BLaER1 (cell line): Measurements from ENCODE around the gene SPTBN4.

Source experiments
- H3K27ac ChIP-seq: shearing (Covaris generic); formaldehyde crosslinking; 2 replicates; pipeline ENCODE4 v1.8.1; 2022
- H3K27me3 ChIP-seq: shearing (Covaris generic); formaldehyde crosslinking; 2 replicates; pipeline ENCODE4 v1.8.1; 2022
- H3K36me3 ChIP-seq: shearing (Covaris generic); formaldehyde crosslinking; 2 replicates; pipeline ENCODE4 v1.8.1; 2022
- H3K4me1 ChIP-seq: shearing (Covaris generic); formaldehyde crosslinking; 2 replicates; pipeline ENCODE4 v1.8.1; 2022
- H3K4me2 ChIP-seq: shearing (Covaris generic); formaldehyde crosslinking; 2 replicates; pipeline ENCODE4 v1.8.1; 2022
- H3K4me3 ChIP-seq: shearing (Covaris generic); formaldehyde crosslinking; 2 replicates; pipeline ENCODE4 v1.8.1; 2022
- H3K9ac ChIP-seq: shearing (Covaris generic); formaldehyde crosslinking; 2 replicates; pipeline ENCODE4 v1.8.1; 2022
- H3K9me3 ChIP-seq: shearing (Covaris generic); formaldehyde crosslinking; 2 replicates; pipeline ENCODE4 v1.8.1; 2022
- H4K20me1 ChIP-seq: shearing (Covaris generic); formaldehyde crosslinking; 2 replicates; pipeline ENCODE4 v1.8.1; 2022
- Cebpa-rat ChIP-seq: shearing (Covaris generic); IDR thresholded peaks from 2 replicates; pipeline ENCODE4 v1.8.1; 2022

SPTBN4 gene

DNA sequence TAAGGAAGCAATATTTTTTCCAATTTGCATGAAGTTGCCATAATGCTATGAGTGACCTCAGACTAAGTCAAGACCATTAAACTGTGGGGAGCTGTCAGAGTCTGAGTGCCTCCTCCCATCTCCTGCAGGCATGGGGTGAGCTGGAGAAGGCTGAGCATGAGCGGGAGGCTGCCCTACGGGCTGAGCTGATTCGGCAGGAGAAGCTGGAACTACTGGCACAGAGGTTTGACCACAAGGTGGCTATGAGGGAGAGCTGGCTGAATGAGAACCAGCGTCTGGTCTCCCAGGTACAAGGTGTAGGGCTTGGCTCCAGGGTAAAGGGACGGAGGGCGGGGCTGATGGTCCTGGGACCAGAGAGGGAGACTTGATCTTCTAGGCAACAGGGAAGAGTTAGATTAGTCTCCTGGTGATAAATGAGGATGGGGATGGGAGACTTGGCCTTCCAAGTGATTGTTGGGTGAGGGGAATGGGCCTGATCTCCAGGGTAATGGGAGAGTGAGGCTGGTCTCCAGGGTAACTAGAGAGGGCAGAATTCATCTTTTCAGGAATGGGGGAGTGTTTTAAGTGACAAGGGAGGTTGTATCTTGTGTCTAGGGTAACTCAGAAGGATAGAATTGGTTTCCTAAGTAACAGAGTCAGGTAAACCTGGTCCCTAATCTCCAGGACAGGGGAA lies 36.0 kb downstream of the SPTBN4 start:
- H3K36me3 ChIP-seq, result no peaks in the 10 kb centered on the region
- H3K9me3 ChIP-seq, result no peaks in the 10 kb centered on the region
- H3K9ac ChIP-seq, result no peak overlapping the region
- H3K4me3 ChIP-seq, result no peak overlapping the region
- peaks cover 6% of the 10 kb centered on the region; the same call in 1 of the 2 replicates for H3K4me1 ChIP-seq
- no peaks in the 10 kb centered on the region for H4K20me1 ChIP-seq
- no peak for TF ChIP-seq Cebpa-rat
- no peak overlapping the region for H3K4me2 ChIP-seq
- no peak overlapping the region for H3K27ac ChIP-seq
- no peaks in the 10 kb centered on the region for H3K27me3 ChIP-seq

DNA sequence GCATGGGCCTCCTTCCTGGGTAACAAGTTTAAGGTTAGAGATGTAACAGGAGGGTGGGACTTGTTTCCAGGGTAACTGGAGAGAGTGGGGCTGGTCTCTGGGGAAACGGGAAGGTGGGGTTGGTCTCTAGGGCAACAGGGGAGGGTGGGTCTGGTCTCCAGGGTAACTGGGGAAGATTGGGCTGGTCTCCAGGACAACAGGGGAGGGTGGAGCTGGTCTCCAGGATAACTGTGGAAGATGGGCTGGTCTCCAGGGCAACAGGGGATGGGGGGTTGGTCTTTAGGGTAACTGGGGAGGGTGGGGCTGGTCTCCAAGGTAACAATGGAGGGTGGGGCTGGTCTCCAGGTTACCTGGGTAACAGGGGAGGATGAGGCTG lies 36.5 kb downstream of the SPTBN4 start:
- no peak for TF ChIP-seq Cebpa-rat
- H3K36me3 ChIP-seq, result no peaks in the 10 kb centered on the region

DNA sequence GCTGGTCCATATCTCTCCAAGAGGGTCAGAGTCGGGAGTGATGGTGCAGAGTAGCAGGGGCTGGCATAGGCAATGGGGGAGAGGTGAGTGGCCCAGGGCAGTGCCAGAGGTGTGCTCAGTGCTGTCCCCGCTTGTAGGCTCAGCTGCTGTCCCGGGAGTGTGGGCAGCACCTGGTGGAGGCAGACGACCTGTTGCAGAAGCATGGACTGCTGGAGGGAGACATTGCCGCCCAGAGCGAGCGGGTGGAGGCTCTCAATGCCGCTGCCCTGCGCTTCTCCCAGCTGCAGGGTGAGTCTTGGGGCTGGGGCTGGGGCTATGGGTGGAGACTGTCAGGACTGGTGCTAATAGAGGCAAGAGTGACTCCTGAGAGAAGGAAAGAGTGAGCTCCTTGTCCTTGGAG lies 39.3 kb downstream of the SPTBN4 start:
- Histone ChIP-seq H3K4me1 (peaks cover 6% of the 10 kb centered on the region; the same call in 1 of the 2 replicates), H3K9me3 (no peaks in the 10 kb centered on the region), H3K4me2 (no peak overlapping the region), H3K4me3 (no peak overlapping the region), H3K27me3 (no peaks in the 10 kb centered on the region), H4K20me1 (no peaks in the 10 kb centered on the region), H3K27ac (no peak overlapping the region), H3K9ac (no peak overlapping the region), H3K36me3 (no peaks in the 10 kb centered on the region)
- no peak for TF ChIP-seq Cebpa-rat

More for the DNA sequence above, 36.5 kb downstream of the SPTBN4 start:
- Histone ChIP-seq H3K9ac (no peak overlapping the region), H3K27me3 (no peaks in the 10 kb centered on the region), H3K4me2 (no peak overlapping the region), H4K20me1 (no peaks in the 10 kb centered on the region), H3K27ac (no peak overlapping the region), H3K4me1 (peaks cover 6% of the 10 kb centered on the region; the same call in 1 of the 2 replicates), H3K9me3 (no peaks in the 10 kb centered on the region), H3K4me3 (no peak overlapping the region)

DNA sequence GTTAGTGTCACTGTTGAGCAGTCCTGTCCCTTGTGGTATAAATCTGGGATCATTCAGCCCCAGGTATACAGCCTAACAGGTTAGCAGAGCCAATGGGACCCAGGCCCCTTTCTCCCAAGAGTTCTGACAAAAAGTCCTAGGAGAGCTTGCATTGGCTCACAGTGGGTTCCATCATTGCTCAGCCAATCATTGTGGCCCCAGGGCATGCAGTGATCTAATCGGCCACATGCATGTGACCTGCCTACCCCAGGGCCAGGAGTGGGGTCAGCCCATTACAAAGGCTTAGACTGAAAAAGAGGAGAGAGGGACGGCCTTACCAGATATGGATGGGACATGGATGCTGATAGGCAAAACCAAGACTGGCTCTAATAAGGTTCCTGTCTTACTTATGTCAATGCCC lies 41.1 kb downstream of the SPTBN4 start:
- H3K27ac ChIP-seq, result no peak overlapping the region
- H3K4me3 ChIP-seq, result no peak overlapping the region
- no peak for TF ChIP-seq Cebpa-rat
- H3K4me1 ChIP-seq, result peaks cover 4% of the 10 kb centered on the region; the same call in 1 of the 2 replicates
- H3K36me3 ChIP-seq, result no peaks in the 10 kb centered on the region
- H3K9ac ChIP-seq, result no peak overlapping the region
- no peaks in the 10 kb centered on the region for H3K27me3 ChIP-seq
- peaks cover 5% of the 10 kb centered on the region for H3K9me3 ChIP-seq
- no peaks in the 10 kb centered on the region for H4K20me1 ChIP-seq
- H3K4me2 ChIP-seq, result no peak overlapping the region

DNA sequence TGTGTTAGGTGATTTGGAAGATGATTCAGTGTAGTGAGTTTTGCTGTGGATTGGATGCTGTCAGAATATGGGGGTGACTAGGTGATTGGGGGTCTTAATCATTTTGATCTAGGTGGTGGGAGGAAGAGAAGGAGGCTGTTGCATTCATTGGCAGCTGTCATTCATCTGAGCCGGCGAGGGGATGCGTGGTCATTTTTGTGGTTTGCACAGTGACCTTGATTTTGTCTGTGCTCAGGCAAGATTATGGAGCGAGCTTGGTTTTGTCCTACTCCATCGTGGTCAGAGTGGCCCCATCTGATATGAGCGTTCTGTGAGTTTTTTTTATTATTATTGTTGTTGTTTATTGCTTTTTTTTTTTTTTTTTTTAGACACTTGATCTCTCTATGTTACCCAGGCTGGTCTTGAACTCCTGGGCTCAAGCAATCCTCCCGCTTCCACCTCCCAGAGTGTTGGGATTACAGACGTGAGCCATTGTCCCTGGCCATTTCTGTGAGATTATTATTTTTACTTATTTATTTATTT lies 42.0 kb downstream of the SPTBN4 start:
- no peak overlapping the region for H3K9ac ChIP-seq
- no peak for TF ChIP-seq Cebpa-rat
- H3K9me3 ChIP-seq, result peaks cover 12% of the 10 kb centered on the region

DNA sequence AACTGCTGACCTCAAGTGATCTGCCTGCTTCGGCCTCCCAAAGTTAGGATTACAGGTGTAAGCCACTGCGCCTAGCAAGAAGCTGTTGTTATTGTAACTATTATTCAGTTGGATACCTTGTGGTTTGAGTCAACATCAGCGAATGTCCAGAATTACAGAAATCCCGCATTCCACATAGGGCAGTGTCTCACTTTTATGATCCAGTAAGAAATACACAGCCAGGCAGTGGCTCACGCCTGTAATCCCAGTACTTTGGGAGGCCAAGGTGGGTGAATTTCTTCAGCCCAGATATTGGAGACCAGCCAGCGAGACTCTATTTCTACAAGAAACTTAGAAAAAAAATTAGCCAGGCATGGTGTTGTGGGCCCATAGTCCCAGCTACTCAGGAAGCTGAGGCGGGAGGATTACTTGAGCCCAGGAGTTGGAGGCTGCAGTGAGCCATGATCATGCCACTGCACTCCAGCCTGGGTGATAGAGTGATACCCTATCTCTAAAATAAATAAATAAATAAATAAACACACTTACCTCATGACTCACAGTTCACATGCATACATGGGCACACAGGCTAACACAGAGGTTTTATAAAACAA lies 43.8 kb downstream of the SPTBN4 start:
- no peak overlapping the region for H3K4me2 ChIP-seq
- no peak overlapping the region for H3K4me3 ChIP-seq
- no peaks in the 10 kb centered on the region for H3K36me3 ChIP-seq
- H3K4me1 ChIP-seq, result no peaks in the 10 kb centered on the region
- H4K20me1 ChIP-seq, result no peaks in the 10 kb centered on the region
- no peak overlapping the region for H3K27ac ChIP-seq
- no peaks in the 10 kb centered on the region for H3K27me3 ChIP-seq
- H3K9ac ChIP-seq, result no peak overlapping the region
- TF ChIP-seq Cebpa-rat, result no peak
- H3K9me3 ChIP-seq, result peaks cover 12% of the 10 kb centered on the region

More for the DNA sequence above, 42.0 kb downstream of the SPTBN4 start:
- no peak overlapping the region for H3K4me2 ChIP-seq
- H3K27ac ChIP-seq, result no peak overlapping the region
- no peaks in the 10 kb centered on the region for H4K20me1 ChIP-seq
- H3K4me3 ChIP-seq, result no peak overlapping the region
- no peaks in the 10 kb centered on the region for H3K36me3 ChIP-seq
- no peaks in the 10 kb centered on the region for H3K4me1 ChIP-seq
- H3K27me3 ChIP-seq, result no peaks in the 10 kb centered on the region

DNA sequence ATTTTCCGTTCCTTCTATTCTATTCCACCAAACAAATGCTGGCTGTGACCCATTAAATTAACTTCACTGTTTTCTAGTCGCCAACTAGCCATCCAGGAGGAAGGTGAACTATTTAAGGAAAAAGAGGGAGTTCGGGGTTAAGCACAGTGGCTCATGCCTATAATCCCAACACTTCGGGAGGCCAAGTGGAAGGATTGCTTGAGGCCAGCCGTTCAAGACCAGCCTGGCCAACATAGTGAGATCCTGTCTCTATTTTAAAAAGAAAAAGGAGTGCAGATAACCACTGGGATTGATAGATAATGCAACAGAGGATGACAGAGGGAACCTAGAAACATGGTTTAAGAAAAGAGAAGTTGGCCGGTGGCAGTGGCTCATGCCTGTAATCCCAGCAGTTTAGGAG lies 44.7 kb downstream of the SPTBN4 start:
- Histone ChIP-seq H3K4me1 (no peaks in the 10 kb centered on the region), H3K27me3 (no peaks in the 10 kb centered on the region), H3K27ac (no peak overlapping the region), H3K4me3 (no peak overlapping the region), H4K20me1 (no peaks in the 10 kb centered on the region), H3K4me2 (no peak overlapping the region), H3K9me3 (peaks cover 12% of the 10 kb centered on the region), H3K9ac (no peak overlapping the region), H3K36me3 (no peaks in the 10 kb centered on the region)
- TF ChIP-seq Cebpa-rat, result no peak

DNA sequence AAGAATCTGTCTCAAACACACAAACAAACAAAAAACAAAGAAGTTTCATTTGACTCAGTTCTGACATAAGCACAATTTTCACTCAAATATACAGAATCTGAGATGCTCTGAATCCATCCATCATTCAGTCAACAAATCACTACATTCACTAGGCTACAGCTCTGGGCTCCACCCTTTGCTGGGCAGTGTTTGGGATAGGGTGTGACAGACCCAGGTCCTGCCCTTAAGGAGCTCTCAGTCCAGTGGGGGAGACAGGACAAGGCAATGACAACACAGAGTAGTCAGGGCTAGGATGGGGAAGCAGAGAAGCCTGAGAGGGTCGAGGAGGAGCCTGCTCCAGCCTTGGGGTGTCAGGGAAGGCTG lies 45.3 kb downstream of the SPTBN4 start:
- no peak overlapping the region for H3K4me2 ChIP-seq
- no peak for TF ChIP-seq Cebpa-rat
- H3K36me3 ChIP-seq, result no peaks in the 10 kb centered on the region
- no peaks in the 10 kb centered on the region for H4K20me1 ChIP-seq
- no peaks in the 10 kb centered on the region for H3K27me3 ChIP-seq
- no peaks in the 10 kb centered on the region for H3K4me1 ChIP-seq
- peaks cover 12% of the 10 kb centered on the region for H3K9me3 ChIP-seq
- H3K4me3 ChIP-seq, result no peak overlapping the region
- no peak overlapping the region for H3K27ac ChIP-seq
- no peak overlapping the region for H3K9ac ChIP-seq

DNA sequence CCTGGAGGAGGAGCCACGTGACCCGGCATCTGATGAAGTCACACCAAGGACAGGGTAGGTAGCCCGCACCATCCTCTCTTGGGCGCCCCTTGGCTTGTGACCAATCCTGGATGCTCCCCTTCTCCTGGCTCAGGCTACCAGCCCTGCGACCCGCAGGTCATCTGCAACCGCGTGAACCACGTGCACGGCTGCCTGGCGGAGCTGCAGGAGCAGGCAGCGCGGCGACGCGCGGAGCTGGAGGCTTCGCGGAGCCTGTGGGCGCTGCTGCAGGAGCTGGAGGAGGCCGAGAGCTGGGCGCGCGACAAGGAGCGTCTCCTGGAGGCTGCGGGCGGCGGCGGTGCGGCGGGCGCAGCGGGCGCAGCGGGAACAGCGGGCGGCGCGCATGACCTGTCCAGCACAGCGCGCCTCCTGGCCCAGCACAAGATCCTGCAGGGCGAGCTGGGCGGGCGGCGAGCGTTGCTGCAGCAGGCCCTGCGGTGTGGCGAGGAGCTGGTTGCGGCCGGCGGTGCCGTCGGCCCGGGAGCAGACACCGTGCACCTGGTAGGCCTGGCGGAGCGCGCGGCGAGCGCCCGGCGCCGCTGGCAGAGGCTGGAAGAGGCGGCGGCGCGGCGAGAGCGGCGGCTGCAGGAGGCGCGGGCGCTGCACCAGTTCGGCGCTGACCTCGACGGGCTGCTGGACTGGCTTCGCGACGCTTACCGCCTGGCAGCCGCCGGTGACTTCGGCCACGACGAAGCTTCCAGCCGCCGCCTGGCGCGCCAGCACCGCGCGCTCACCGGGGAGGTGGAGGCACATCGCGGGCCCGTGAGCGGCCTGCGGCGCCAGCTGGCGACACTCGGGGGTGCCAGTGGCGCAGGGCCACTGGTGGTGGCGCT lies 45.9 kb downstream of the SPTBN4 start:
- Histone ChIP-seq H3K9ac (no peak overlapping the region), H3K27me3 (no peaks in the 10 kb centered on the region), H3K4me1 (no peaks in the 10 kb centered on the region), H3K27ac (no peak overlapping the region), H3K9me3 (peaks cover 12% of the 10 kb centered on the region), H3K36me3 (no peaks in the 10 kb centered on the region), H4K20me1 (no peaks in the 10 kb centered on the region), H3K4me3 (no peak overlapping the region), H3K4me2 (no peak overlapping the region)
- no peak for TF ChIP-seq Cebpa-rat

DNA sequence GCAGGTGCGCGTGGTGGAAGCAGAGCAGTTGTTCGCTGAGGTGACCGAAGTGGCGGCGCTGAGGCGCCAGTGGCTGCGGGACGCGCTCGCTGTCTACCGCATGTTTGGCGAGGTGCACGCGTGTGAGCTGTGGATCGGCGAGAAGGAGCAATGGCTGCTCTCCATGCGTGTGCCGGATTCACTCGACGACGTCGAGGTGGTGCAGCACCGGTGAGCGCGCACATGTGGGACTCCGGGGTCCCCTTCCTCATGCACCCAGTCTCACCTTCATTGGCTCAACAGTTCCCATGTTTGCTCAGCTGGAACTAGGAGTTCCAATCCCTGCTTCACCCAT lies 46.5 kb downstream of the SPTBN4 start:
- Histone ChIP-seq H3K36me3 (no peaks in the 10 kb centered on the region), H3K4me2 (no peak overlapping the region), H4K20me1 (no peaks in the 10 kb centered on the region), H3K9me3 (peaks cover 12% of the 10 kb centered on the region), H3K27me3 (no peaks in the 10 kb centered on the region), H3K4me1 (no peaks in the 10 kb centered on the region), H3K27ac (no peak overlapping the region), H3K4me3 (no peak overlapping the region), H3K9ac (no peak overlapping the region)
- no peak for TF ChIP-seq Cebpa-rat
